Neural cell (in vitro differentiated cells): ENCODE measurements around the gene LRRC1.

Experiments
- CTCF ChIP-seq: fragments of 450-650 bp; IDR thresholded peaks from 2 replicates; pipeline ENCODE4 v1.5.1; 2014; ENCODE audit warnings: antibody characterized with exemption, mild to moderate bottlenecking, moderate library complexity; ENCODE audit not compliant: poor library complexity, severe bottlenecking
- EP300 ChIP-seq: fragments of 450-650 bp; conservative IDR thresholded peaks from 2 replicates; pipeline ENCODE4 v1.6.1; 2014; ENCODE audit warnings: antibody characterized with exemption, mild to moderate bottlenecking, moderate library complexity; ENCODE audit not compliant: poor library complexity, severe bottlenecking
- EZH2 ChIP-seq: fragments of 200-600, 300-800 bp; shearing (Covaris generic), sonication (generic); IDR thresholded peaks from 2 replicates; pipeline ENCODE4 v1.6.1; 2014; ENCODE audit warnings: antibody characterized with exemption, low read length, borderline replicate concordance, mild to moderate bottlenecking; ENCODE audit not compliant: insufficient read depth, poor library complexity, severe bottlenecking
- MXI1 ChIP-seq: fragments of 450-650 bp; conservative IDR thresholded peaks from 2 replicates; pipeline ENCODE4 v1.6.1; 2014; ENCODE audit warnings: antibody characterized with exemption, mild to moderate bottlenecking; ENCODE audit not compliant: poor library complexity, severe bottlenecking
- POLR2AphosphoS5 ChIP-seq: IDR thresholded peaks from 2 replicates; pipeline ENCODE4 v1.6.1; 2012
- RAD21 ChIP-seq: fragments of 450-650 bp; conservative IDR thresholded peaks from 2 replicates; pipeline ENCODE4 v1.6.1; 2014; ENCODE audit warnings: antibody characterized with exemption, mild to moderate bottlenecking, moderate library complexity
- REST ChIP-seq: IDR thresholded peaks from 2 replicates; pipeline ENCODE4 v1.6.1; 2012; ENCODE audit warnings: borderline replicate concordance
- SMC3 ChIP-seq: fragments of 450-650 bp; conservative IDR thresholded peaks from 2 replicates; pipeline ENCODE4 v1.6.1; 2014; ENCODE audit warnings: antibody characterized with exemption, mild to moderate bottlenecking, moderate library complexity; ENCODE audit not compliant: poor library complexity
- TAF1 ChIP-seq: IDR thresholded peaks from 2 replicates; pipeline ENCODE4 v1.6.1; 2012; ENCODE audit warnings: low read depth

DNA sequence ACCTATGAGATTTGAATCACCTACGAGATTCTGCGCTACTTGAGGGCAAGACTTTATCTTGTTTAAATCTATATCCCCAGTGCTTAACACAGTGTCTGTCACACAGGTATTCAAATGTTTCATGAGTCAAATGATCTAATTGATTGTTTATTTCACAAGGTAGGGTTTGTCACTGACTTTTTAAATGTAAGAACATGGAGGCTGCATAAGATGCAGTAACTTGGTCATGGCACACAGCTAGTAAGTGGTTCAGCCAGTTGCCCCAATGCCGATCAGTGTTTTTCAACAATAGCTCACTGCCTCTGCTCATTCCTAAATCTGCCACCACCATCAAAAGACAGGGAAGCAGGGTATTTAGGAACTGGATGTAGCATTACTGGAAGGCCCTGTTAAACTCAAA is 42.4 kb upstream of the LRRC1 start:
- TF ChIP-seq CTCF = no peak
- no peak for TF ChIP-seq RAD21
- no peak for TF ChIP-seq POLR2AphosphoS5
- no peak for TF ChIP-seq EP300
- no peak for TF ChIP-seq TAF1
- no peak for TF ChIP-seq EZH2
- no peak for TF ChIP-seq SMC3
- TF ChIP-seq REST = no peak
- TF ChIP-seq MXI1 = no peak
